ENCODE data around the gene ARMC5. TPM values are rescaled to one million over a fixed set of nuclear protein-coding genes. Genes with fewer than 3 reads are reported as not detected.

Gene ARMC5
- total RNA-seq, 1 donor from 2014 or later = 11.5 TPM

GRCh38 chr16:31473264-31473984 lies 14.1 kb downstream of the ARMC5 start:
- H3K27ac Mint-ChIP-seq (ENCODE audit: unreplicated experiment) = no peak overlapping the region
- peaks cover 26% of the 10 kb centered on the region for H3K4me1 Mint-ChIP-seq (ENCODE audit: low read depth, unreplicated experiment)
- H3K9ac ChIP-seq (ENCODE audit: low read length) = peak overlapping the region; percentile 17
- H3K9me3 ChIP-seq (ENCODE audit: insufficient read depth, low read depth, low read length) = peaks cover 4% of the 10 kb centered on the region
- H3K4me2 ChIP-seq (ENCODE audit: low read length) = peak overlapping the region; percentile 89
- no peak overlapping the region for H2AFZ ChIP-seq (ENCODE audit: low read depth, low read length)
- TF ChIP-seq, protein P1, sequence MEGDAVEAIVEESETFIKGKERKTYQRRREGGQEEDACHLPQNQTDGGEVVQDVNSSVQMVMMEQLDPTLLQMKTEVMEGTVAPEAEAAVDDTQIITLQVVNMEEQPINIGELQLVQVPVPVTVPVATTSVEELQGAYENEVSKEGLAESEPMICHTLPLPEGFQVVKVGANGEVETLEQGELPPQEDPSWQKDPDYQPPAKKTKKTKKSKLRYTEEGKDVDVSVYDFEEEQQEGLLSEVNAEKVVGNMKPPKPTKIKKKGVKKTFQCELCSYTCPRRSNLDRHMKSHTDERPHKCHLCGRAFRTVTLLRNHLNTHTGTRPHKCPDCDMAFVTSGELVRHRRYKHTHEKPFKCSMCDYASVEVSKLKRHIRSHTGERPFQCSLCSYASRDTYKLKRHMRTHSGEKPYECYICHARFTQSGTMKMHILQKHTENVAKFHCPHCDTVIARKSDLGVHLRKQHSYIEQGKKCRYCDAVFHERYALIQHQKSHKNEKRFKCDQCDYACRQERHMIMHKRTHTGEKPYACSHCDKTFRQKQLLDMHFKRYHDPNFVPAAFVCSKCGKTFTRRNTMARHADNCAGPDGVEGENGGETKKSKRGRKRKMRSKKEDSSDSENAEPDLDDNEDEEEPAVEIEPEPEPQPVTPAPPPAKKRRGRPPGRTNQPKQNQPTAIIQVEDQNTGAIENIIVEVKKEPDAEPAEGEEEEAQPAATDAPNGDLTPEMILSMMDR (IDR thresholded peaks at IDR 0.05; ENCODE audit: insufficient read depth, low read depth, low read length) = no peak
- no peak for TF ChIP-seq EZH2 (IDR thresholded peaks at IDR 0.05; ENCODE audit: insufficient read depth, low read length)
- H3K27ac ChIP-seq (ENCODE audit: low read depth, low read length) = peak overlapping the region; percentile 20
- peak overlapping the region; percentile 93 for H3K4me3 Mint-ChIP-seq (ENCODE audit: unreplicated experiment)
- FAIRE-seq (no peak), DNase-seq (ENCODE audit: low read depth) (no peak)
- H3K27me3 Mint-ChIP-seq (ENCODE audit: low read depth, unreplicated experiment) = no peaks in the 10 kb centered on the region
- H4K20me1 ChIP-seq (ENCODE audit: insufficient read depth, low read length) = peaks cover 57% of the 10 kb centered on the region
- no peaks in the 10 kb centered on the region for H3K9me3 Mint-ChIP-seq (ENCODE audit: unreplicated experiment)
- H3K79me2 ChIP-seq (ENCODE audit: insufficient read depth, low read length) = peaks cover 55% of the 10 kb centered on the region
- H3K27me3 ChIP-seq (ENCODE audit: insufficient read depth, low read length) = no peaks in the 10 kb centered on the region
- H3K4me3 ChIP-seq (ENCODE audit: insufficient read depth, low read depth, low read length) = peak overlapping the region; percentile 95
- peaks cover 38% of the 10 kb centered on the region for H3K4me1 ChIP-seq (ENCODE audit: insufficient read depth, low read length)
- H3K36me3 Mint-ChIP-seq (ENCODE audit: low read depth, unreplicated experiment) = peaks cover 32% of the 10 kb centered on the region
- H3K36me3 ChIP-seq (ENCODE audit: insufficient read depth, low read length) = peaks cover 22% of the 10 kb centered on the region

DNA sequence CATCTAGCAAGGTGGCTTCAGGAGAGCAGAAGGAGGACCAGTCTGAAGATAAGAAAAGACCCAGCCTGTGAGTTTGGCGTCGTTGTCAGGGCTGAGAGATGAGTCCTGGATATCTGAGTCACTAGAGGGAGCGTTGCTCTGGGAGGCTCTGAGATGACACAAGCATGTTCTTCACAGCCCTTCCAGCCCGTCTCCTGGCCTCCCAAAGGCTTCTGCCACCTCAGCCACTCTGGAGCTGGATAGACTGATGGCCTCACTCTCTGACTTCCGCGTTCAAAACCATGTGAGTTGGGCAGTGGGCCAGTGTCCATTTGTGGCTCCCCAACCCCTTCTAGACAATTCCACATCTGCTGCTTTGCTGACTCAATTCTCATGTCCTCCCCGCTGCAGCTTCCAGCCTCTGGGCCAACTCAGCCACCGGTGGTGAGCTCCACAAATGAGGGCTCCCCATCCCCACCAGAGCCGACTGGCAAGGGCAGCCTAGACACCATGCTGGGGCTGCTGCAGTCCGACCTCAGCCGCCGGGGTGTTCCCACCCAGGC lies 14.9 kb downstream of the ARMC5 start:
- no peak for TF ChIP-seq EZH2 (IDR thresholded peaks at IDR 0.05; ENCODE audit: insufficient read depth, low read length)
- TF ChIP-seq, protein P1 (IDR thresholded peaks at IDR 0.05; ENCODE audit: insufficient read depth, low read depth, low read length) = no peak
- Histone ChIP-seq H3K27ac (ENCODE audit: low read depth, low read length) (peak overlapping the region; percentile 20), H3K4me1 (ENCODE audit: insufficient read depth, low read length) (peaks cover 38% of the 10 kb centered on the region), H3K9me3 (ENCODE audit: insufficient read depth, low read depth, low read length) (peaks cover 4% of the 10 kb centered on the region), H4K20me1 (ENCODE audit: insufficient read depth, low read length) (peaks cover 63% of the 10 kb centered on the region), H3K36me3 (ENCODE audit: insufficient read depth, low read length) (peaks cover 22% of the 10 kb centered on the region), H3K79me2 (ENCODE audit: insufficient read depth, low read length) (peaks cover 55% of the 10 kb centered on the region), H3K4me2 (ENCODE audit: low read length) (peak overlapping the region; percentile 89), H3K27me3 (ENCODE audit: insufficient read depth, low read length) (no peaks in the 10 kb centered on the region), H3K9ac (ENCODE audit: low read length) (peak overlapping the region; percentile 17), H2AFZ (ENCODE audit: low read depth, low read length) (no peak overlapping the region), H3K4me3 (ENCODE audit: insufficient read depth, low read depth, low read length) (peak overlapping the region; percentile 27)
- peak overlapping the region; percentile 53 for H3K27ac Mint-ChIP-seq (ENCODE audit: unreplicated experiment)
- H3K4me3 Mint-ChIP-seq (ENCODE audit: unreplicated experiment) = peak overlapping the region; percentile 68
- peak; percentile 93 for DNase-seq (ENCODE audit: low read depth)
- peaks cover 36% of the 10 kb centered on the region for H3K36me3 Mint-ChIP-seq (ENCODE audit: low read depth, unreplicated experiment)
- H3K4me1 Mint-ChIP-seq (ENCODE audit: low read depth, unreplicated experiment) = peaks cover 26% of the 10 kb centered on the region
- H3K9me3 Mint-ChIP-seq (ENCODE audit: unreplicated experiment) = no peaks in the 10 kb centered on the region
- FAIRE-seq = no peak
- H3K27me3 Mint-ChIP-seq (ENCODE audit: low read depth, unreplicated experiment) = no peaks in the 10 kb centered on the region
